Keratinocyte (primary cell): ENCODE data around the gene KCNH8. TPM values are rescaled to one million over a fixed set of nuclear protein-coding genes. Genes with fewer than 3 reads are reported as not detected.

Source experiments
- DNase-seq: peaks from one replicate; pipeline ENCODE4 v3.0.0-alpha.2; 2011; ENCODE audit warnings: low read depth, missing footprints, low spot score
- FAIRE-seq: peaks from 2 replicates; lab custom pipeline; 2011; peaks lifted over from hg19 to GRCh38; lab: Jason Lieb, UNC
- H2AFZ ChIP-seq: 2 replicates; pipeline ENCODE4 v1.6.0; 2012; ENCODE audit warnings: low read length, control low read depth, inconsistent platforms; ENCODE audit not compliant: control insufficient read depth
- H3K27ac ChIP-seq: 2 replicates; pipeline ENCODE4 v1.5.1; 2011; ENCODE audit warnings: low read length; ENCODE audit not compliant: control insufficient read depth, insufficient read depth
- H3K27me3 ChIP-seq: 3 replicates; pipeline ENCODE4 v1.6.0; 2011; ENCODE audit warnings: low read length; ENCODE audit not compliant: control insufficient read depth, insufficient read depth; ENCODE audit errors: extremely low read depth
- H3K36me3 ChIP-seq, 2 experiments: 2 replicates in 1 of 2; 3 replicates in 1 of 2; pipeline ENCODE4 v1.5.1; 2011; ENCODE audit warnings: low read length in 2 of 2, mild to moderate bottlenecking in 1 of 2; ENCODE audit not compliant: control insufficient read depth in 2 of 2, insufficient read depth in 2 of 2; ENCODE audit errors: extremely low read depth in 1 of 2
- H3K4me1 ChIP-seq: 3 replicates; pipeline ENCODE4 v1.5.1; 2011; ENCODE audit warnings: low read length; ENCODE audit not compliant: control insufficient read depth, insufficient read depth; ENCODE audit errors: extremely low read depth
- H3K4me2 ChIP-seq: 3 replicates; pipeline ENCODE4 v1.6.0; 2011; ENCODE audit warnings: low read depth, low read length; ENCODE audit not compliant: control insufficient read depth, insufficient read depth; ENCODE audit errors: extremely low read depth
- H3K4me3 ChIP-seq, 3 experiments: fragments of 200-600 bp in 1 of 3; sonication (generic) in 1 of 3; 2 replicates in 2 of 3; 3 replicates in 1 of 3; pipeline ENCODE4 v1.5.1; 2011 to 2016; ENCODE audit warnings: low read length in 3 of 3, mild to moderate bottlenecking in 3 of 3, control low read depth in 2 of 3, inconsistent platforms in 1 of 3, low read depth in 1 of 3, mixed read lengths in 1 of 3, mixed run types in 1 of 3, moderate library complexity in 1 of 3; ENCODE audit not compliant: control insufficient read depth in 2 of 3, insufficient read depth in 2 of 3; ENCODE audit errors: extremely low read depth in 1 of 3
- H3K79me2 ChIP-seq: 2 replicates; pipeline ENCODE4 v1.6.0; 2012; ENCODE audit warnings: low read length; ENCODE audit not compliant: control insufficient read depth, insufficient read depth
- H3K9ac ChIP-seq: 3 replicates; pipeline ENCODE4 v1.6.0; 2011; ENCODE audit warnings: low read length; ENCODE audit not compliant: control insufficient read depth, insufficient read depth; ENCODE audit errors: extremely low read depth
- H3K9me1 ChIP-seq: 3 replicates; pipeline ENCODE4 v1.6.0; 2011; ENCODE audit warnings: low read length; ENCODE audit not compliant: control insufficient read depth, insufficient read depth; ENCODE audit errors: extremely low read depth
- H3K9me3 ChIP-seq: 2 replicates; pipeline ENCODE4 v1.5.1; 2012; ENCODE audit warnings: low read depth, low read length; ENCODE audit not compliant: control insufficient read depth
- H4K20me1 ChIP-seq: 3 replicates; pipeline ENCODE4 v1.6.0; 2011; ENCODE audit warnings: low read length; ENCODE audit not compliant: control insufficient read depth, insufficient read depth; ENCODE audit errors: extremely low read depth
- EZH2 ChIP-seq: IDR thresholded peaks from one replicate; pipeline ENCODE4 v1.6.1; 2012; ENCODE audit warnings: inconsistent platforms, mild to moderate bottlenecking, low read length, moderate library complexity
- dilution Hi-C: fragments of 300-500 bp; cut with MboI; formaldehyde crosslinking; loops from one replicate; pipeline ENCODE4 v1.7.0; 2020; ENCODE audit warnings: low sequenced_read_pairs; ENCODE audit not compliant: extremely low pct_ligation_motif_present
- polyA plus RNA-seq, 5 experiments: library from polyadenylated mRNA; depleted of rRNA in 3 of 5; stranded (reverse) in 3 of 5; stranded (forward) in 1 of 5; unstranded in 1 of 5; fragments of >200 nt; gene quantifications; 1 replicate in 1 of 5; 2 replicates in 3 of 5; 3 replicates in 1 of 5; pipeline versions ENCODE4 v1.2.1 to v1.2.3, GENCODE V29; 2011 to 2012; ENCODE audit warnings: missing spikeins in 2 of 5, low read depth in 1 of 5, low replicate concordance in 1 of 5
- TF ChIP-seq, protein P1 (sequence below), 3 experiments: IDR thresholded peaks in 1 of 3; conservative IDR thresholded peaks in 1 of 3; optimal IDR thresholded peaks in 1 of 3; 2 replicates in 2 of 3; 3 replicates in 1 of 3; pipeline versions ENCODE3 to v1.5.1; 2011; ENCODE audit warnings: low read length in 3 of 3, mild to moderate bottlenecking in 3 of 3, moderate library complexity in 2 of 3, control low read depth in 1 of 3, inconsistent platforms in 1 of 3; ENCODE audit not compliant: insufficient read depth in 2 of 3; ENCODE audit errors: extremely low read depth in 1 of 3

The KCNH8 gene
- polyA plus RNA-seq, 1 donor (not counting 4 experiments of a cell fraction or from before 2014, with no cell fraction given): not detected

DNA sequence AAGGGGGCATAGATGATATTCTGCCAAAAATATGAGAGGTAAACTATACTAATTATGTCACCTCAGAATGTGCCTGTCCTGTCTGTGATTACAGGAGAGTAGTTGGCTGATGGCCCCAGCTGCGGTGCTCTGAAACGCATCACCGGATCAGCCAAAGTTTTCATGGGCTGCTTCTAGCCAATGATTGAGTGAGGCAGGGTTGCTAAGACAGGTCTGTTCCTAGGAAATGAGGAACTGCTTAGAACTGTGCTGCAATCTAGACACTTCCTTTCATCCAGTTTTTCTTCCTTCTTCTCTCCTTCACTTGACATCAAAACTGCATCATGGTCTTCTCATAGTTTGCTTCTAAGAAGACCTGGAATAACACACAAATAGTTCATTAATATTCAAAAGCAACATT is 124.0 kb downstream of the KCNH8 start:
- Histone ChIP-seq H2AFZ (no peak overlapping the region), H3K27me3 (no peaks in the 10 kb centered on the region), H3K9ac (no peak overlapping the region), H3K9me1 (no peaks in the 10 kb centered on the region), H3K79me2 (no peaks in the 10 kb centered on the region), H3K4me2 (no peak overlapping the region), H3K4me3 (no peak overlapping the region), H3K27ac (no peak overlapping the region), H3K36me3 (no peaks in the 10 kb centered on the region), H3K9me3 (no peaks in the 10 kb centered on the region), H3K4me1 (no peaks in the 10 kb centered on the region), H4K20me1 (no peaks in the 10 kb centered on the region)
- FAIRE-seq (no peak), DNase-seq (no peak)
- dilution Hi-C loops: no loop called here
- TF ChIP-seq EZH2: no peak
- TF ChIP-seq, protein P1, sequence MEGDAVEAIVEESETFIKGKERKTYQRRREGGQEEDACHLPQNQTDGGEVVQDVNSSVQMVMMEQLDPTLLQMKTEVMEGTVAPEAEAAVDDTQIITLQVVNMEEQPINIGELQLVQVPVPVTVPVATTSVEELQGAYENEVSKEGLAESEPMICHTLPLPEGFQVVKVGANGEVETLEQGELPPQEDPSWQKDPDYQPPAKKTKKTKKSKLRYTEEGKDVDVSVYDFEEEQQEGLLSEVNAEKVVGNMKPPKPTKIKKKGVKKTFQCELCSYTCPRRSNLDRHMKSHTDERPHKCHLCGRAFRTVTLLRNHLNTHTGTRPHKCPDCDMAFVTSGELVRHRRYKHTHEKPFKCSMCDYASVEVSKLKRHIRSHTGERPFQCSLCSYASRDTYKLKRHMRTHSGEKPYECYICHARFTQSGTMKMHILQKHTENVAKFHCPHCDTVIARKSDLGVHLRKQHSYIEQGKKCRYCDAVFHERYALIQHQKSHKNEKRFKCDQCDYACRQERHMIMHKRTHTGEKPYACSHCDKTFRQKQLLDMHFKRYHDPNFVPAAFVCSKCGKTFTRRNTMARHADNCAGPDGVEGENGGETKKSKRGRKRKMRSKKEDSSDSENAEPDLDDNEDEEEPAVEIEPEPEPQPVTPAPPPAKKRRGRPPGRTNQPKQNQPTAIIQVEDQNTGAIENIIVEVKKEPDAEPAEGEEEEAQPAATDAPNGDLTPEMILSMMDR (optimal IDR thresholded peaks at IDR 0.05 in 1 of 3, IDR thresholded peaks at IDR 0.05 in 1 of 3, conservative IDR thresholded peaks at IDR 0.05 in 1 of 3; ENCODE audit: extremely low read depth in 1 of 3, insufficient read depth in 2 of 3, low read length in 3 of 3): no peak

DNA sequence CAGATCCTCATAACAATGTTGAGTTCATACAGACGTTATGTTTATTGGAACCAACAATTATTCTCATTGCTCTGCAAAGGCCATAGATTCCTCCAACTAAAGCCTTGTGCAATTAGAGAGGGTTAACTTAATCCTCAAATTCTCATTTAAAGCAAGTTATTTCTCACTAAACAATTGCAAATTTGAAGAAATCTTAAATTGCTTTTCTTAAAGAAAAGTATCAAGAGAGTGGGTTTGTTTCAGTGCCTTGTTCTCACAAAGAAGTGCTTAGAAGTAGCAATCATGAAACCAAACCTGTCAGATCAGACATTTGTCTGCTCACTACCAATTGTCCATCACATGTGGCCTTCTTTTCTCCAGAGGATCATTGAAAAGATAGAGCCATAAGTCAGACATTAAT is 124.8 kb downstream of the KCNH8 start:
- Histone ChIP-seq H3K36me3 (no peaks in the 10 kb centered on the region), H3K9me3 (no peaks in the 10 kb centered on the region), H3K9ac (no peak overlapping the region), H3K4me3 (no peak overlapping the region), H4K20me1 (no peaks in the 10 kb centered on the region), H3K4me2 (no peak overlapping the region), H3K79me2 (no peaks in the 10 kb centered on the region), H3K27me3 (no peaks in the 10 kb centered on the region), H3K4me1 (no peaks in the 10 kb centered on the region), H2AFZ (no peak overlapping the region), H3K9me1 (no peaks in the 10 kb centered on the region), H3K27ac (no peak overlapping the region)
- DNase-seq (no peak), FAIRE-seq (no peak)
- no peak for TF ChIP-seq EZH2
- TF ChIP-seq, protein P1 (optimal IDR thresholded peaks at IDR 0.05 in 1 of 3, IDR thresholded peaks at IDR 0.05 in 1 of 3, conservative IDR thresholded peaks at IDR 0.05 in 1 of 3; ENCODE audit: extremely low read depth in 1 of 3, insufficient read depth in 2 of 3, low read length in 3 of 3): no peak
- dilution Hi-C loops: no loop called here
